D721Med (cell line): ENCODE data around the gene CC2D1A.

Experiments used
- DNase-seq: peaks from one replicate; pipeline ENCODE4 v3.0.0; 2011; ENCODE audit warnings: low spot score; ENCODE audit not compliant: insufficient read length
- FAIRE-seq: peaks from 2 replicates; lab custom pipeline; 2011; peaks lifted over from hg19 to GRCh38; lab: Jason Lieb, UNC
- CTCF ChIP-seq: IDR thresholded peaks from 2 replicates; pipeline ENCODE4 v1.5.1; 2012; ENCODE audit warnings: mild to moderate bottlenecking, control low read depth; ENCODE audit not compliant: insufficient read depth; ENCODE audit errors: missing control alignments

Gene CC2D1A

GRCh38 chr19:13957051-13957450 lies 51.0 kb downstream of the CC2D1A start:
- FAIRE-seq (no peak), DNase-seq (no peak)
- no peak for TF ChIP-seq CTCF

GRCh38 chr19:13958043-13958442 lies 52.0 kb downstream of the CC2D1A start:
- FAIRE-seq: no peak
- TF ChIP-seq CTCF: no peak

GRCh38 chr19:13959141-13959961 lies 53.4 kb downstream of the CC2D1A start:
- TF ChIP-seq CTCF: no peak
- no peak for FAIRE-seq
- DNase-seq: no peak

More at GRCh38 chr19:13958043-13958442, 52.0 kb downstream of the CC2D1A start:
- no peak for DNase-seq

- TF ChIP-seq CTCF: no peak
- FAIRE-seq (no peak), DNase-seq (no peak)
Observed at GRCh38 chr19:13959962-13960862, 54.2 kb downstream of the CC2D1A start.

GRCh38 chr19:13960863-13961784 lies 55.1 kb downstream of the CC2D1A start:
- DNase-seq (no peak), FAIRE-seq (no peak)
- TF ChIP-seq CTCF: no peak

GRCh38 chr19:13961826-13962698 lies 56.1 kb downstream of the CC2D1A start:
- no peak for FAIRE-seq
- no peak for TF ChIP-seq CTCF

More at GRCh38 chr19:13961826-13962698, 56.1 kb downstream of the CC2D1A start:
- DNase-seq: no peak
